SK-N-SH treated with all-trans-retinoic acid at 6 μM for 48 hours (cell line): ENCODE data around the gene SLC6A16.
A peak's percentile ranks its signal among the peaks of the same experiment; 100 is the strongest.

Experiments used
- ARNTL ChIP-seq: fragments of 450-650 bp; formaldehyde crosslinking; IDR thresholded peaks from 2 replicates; pipeline ENCODE4 v1.5.0; 2020; ENCODE audit warnings: low read depth, mild to moderate bottlenecking, moderate library complexity, borderline replicate concordance
- CSDC2 ChIP-seq: fragments of 250-450 bp; sonication (Bioruptor Pico); IDR thresholded peaks from 2 replicates; pipeline ENCODE4 v1.5.0; 2020; ENCODE audit warnings: mild to moderate bottlenecking, moderate library complexity
- GLIS3 ChIP-seq: fragments of 250-450 bp; sonication (Bioruptor Pico); IDR thresholded peaks from 2 replicates; pipeline ENCODE4 v1.5.0; 2020; ENCODE audit warnings: mild to moderate bottlenecking, moderate library complexity
- PATZ1 ChIP-seq: fragments of 250-450 bp; sonication (Bioruptor Pico); IDR thresholded peaks from 2 replicates; pipeline ENCODE4 v1.8.0; 2020; ENCODE audit warnings: mild to moderate bottlenecking, moderate library complexity, borderline replicate concordance
- POU6F1 ChIP-seq: fragments of 250-450 bp; sonication (Bioruptor Pico); IDR thresholded peaks from 2 replicates; pipeline ENCODE4 v1.8.0; 2021; ENCODE audit warnings: low read depth, mild to moderate bottlenecking, moderate library complexity, borderline replicate concordance
- RARB ChIP-seq: fragments of 250-450 bp; sonication (Bioruptor Pico); IDR thresholded peaks from 2 replicates; pipeline ENCODE4 v1.8.0; 2021; ENCODE audit warnings: mild to moderate bottlenecking, moderate library complexity
- TCF4 ChIP-seq: fragments of 250-450 bp; sonication (Bioruptor Pico); IDR thresholded peaks from 2 replicates; pipeline ENCODE4 v1.8.0; 2021; ENCODE audit warnings: mild to moderate bottlenecking, moderate library complexity, borderline replicate concordance
- ZC3H10 ChIP-seq: fragments of 250-450 bp; sonication (Bioruptor Pico); IDR thresholded peaks from 2 replicates; pipeline ENCODE4 v1.5.1; 2021; ENCODE audit warnings: mild to moderate bottlenecking, moderate library complexity
- ZFP30 ChIP-seq: fragments of 450-650 bp; formaldehyde crosslinking; IDR thresholded peaks from 2 replicates; pipeline ENCODE4 v1.5.0; 2022; ENCODE audit warnings: mild to moderate bottlenecking, moderate library complexity
- ZNF565 ChIP-seq: fragments of 450-650 bp; formaldehyde crosslinking; conservative IDR thresholded peaks from 2 replicates; pipeline ENCODE4 v1.5.0; 2020; ENCODE audit warnings: low read depth, mild to moderate bottlenecking, moderate library complexity
- ZNF70 ChIP-seq: fragments of 450-650 bp; formaldehyde crosslinking; IDR thresholded peaks from 2 replicates; pipeline ENCODE4 v1.5.0; 2020; ENCODE audit warnings: mild to moderate bottlenecking, moderate library complexity

- no peak for TF ChIP-seq ZNF565 (CRISPR knock-in tag)
- no peak for TF ChIP-seq ZFP30
- no peak for TF ChIP-seq PATZ1 (CRISPR knock-in tag)
- TF ChIP-seq ARNTL (CRISPR knock-in tag), result no peak
- no peak for TF ChIP-seq GLIS3 (CRISPR knock-in tag)
- no peak for TF ChIP-seq RARB (CRISPR knock-in tag)
- TF ChIP-seq ZC3H10, result peak; percentile 4; the same call in 1 of the 2 replicates
- no peak for TF ChIP-seq POU6F1 (CRISPR knock-in tag)
- no peak for TF ChIP-seq CSDC2
- no peak for TF ChIP-seq TCF4 (CRISPR knock-in tag)
- no peak for TF ChIP-seq ZNF70 (CRISPR knock-in tag)
These were observed 36.6 kb upstream of the SLC6A16 start for GRCh38 chr19:49361438-49362047.
